Measurements from ENCODE around the gene MT3. TPM values are rescaled to one million over a fixed set of nuclear protein-coding genes. Genes with fewer than 3 reads are reported as not detected.

MT3 gene
- total and polyA plus RNA-seq, 9 of the 15 experiments (the other 6 are each of a cell fraction or from before 2014, with no cell fraction given): not detected

DNA sequence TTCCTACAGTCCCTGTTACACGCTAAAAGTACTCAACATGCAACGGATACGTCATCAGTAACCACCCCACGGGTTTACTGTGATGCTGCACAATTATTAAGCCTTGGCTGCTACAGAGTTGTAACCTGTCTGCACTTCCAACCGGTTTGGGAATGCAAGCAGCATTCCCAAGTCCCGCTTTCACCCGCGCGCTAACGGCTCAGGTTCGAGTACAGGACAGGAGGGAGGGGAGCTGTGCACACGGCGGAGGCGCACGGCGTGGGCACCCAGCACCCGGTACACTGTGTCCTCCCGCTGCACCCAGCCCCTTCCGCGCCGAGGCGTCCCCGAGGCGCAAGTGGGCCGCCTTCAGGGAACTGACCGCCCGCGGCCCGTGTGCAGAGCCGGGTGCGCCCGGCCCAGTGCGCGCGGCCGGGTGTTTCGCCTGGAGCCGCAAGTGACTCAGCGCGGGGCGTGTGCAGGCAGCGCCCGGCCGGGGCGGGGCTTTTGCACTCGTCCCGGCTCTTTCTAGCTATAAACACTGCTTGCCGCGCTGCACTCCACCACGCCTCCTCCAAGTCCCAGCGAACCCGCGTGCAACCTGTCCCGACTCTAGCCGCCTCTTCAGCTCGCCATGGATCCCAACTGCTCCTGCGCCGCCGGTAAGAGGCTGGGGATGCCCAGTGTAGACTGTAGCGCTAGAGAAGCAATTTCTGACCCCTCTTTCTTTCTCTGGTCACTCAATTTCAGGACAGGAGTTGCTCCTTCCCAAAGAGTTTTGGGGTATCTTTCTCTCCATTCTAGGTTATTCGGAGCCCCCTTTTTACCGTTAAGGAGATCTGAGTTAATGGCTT, 18.9 kb downstream of the MT3 start, which contains the start of gene MT2A (continued):
- TF ChIP-seq GTF2E2 (tag; IDR thresholded peaks at IDR 0.05) (no peak), NFXL1 (CRISPR knock-in tag; IDR thresholded peaks at IDR 0.05) (no peak), BRD4 (IDR thresholded peaks at IDR 0.05) (no peak; the same call in 1 of the 2 replicates), ZNF121 (CRISPR knock-in tag; conservative IDR thresholded peaks at IDR 0.05) (no peak), ZNF232 (CRISPR knock-in tag; IDR thresholded peaks at IDR 0.05) (no peak), SNIP1 (IDR thresholded peaks at IDR 0.05; ENCODE audit: low read depth) (no peak), MEIS2 (IDR thresholded peaks at IDR 0.05; ENCODE audit: partially characterized antibody) (no peak), FOXJ3 (CRISPR knock-in tag; IDR thresholded peaks at IDR 0.05) (no peak), CHD2 (IDR thresholded peaks at IDR 0.05; ENCODE audit: low read depth, low read length) (no peak), KDM1A (IDR thresholded peaks at IDR 0.05) (peak in 1 of 2 experiments; percentile 94; a peak in 2 of 4 replicates), ZNF239 (CRISPR knock-in tag; IDR thresholded peaks at IDR 0.05) (no peak), TGIF2 (CRISPR knock-in tag; IDR thresholded peaks at IDR 0.05) (no peak), ZNF133 (CRISPR knock-in tag; IDR thresholded peaks at IDR 0.05) (no peak), MCM7 (IDR thresholded peaks at IDR 0.05) (no peak), ZSCAN32 (CRISPR knock-in tag; IDR thresholded peaks at IDR 0.05) (no peak), SRF (CRISPR knock-in tag; IDR thresholded peaks at IDR 0.05) (no peak), MYNN (IDR thresholded peaks at IDR 0.05) (no peak), MYNN (CRISPR knock-in tag; IDR thresholded peaks at IDR 0.05) (no peak)
- TF ChIP-seq, protein P1, sequence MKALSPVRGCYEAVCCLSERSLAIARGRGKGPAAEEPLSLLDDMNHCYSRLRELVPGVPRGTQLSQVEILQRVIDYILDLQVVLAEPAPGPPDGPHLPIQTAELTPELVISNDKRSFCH (CRISPR knock-in tag; IDR thresholded peaks at IDR 0.05): no peak
- TF ChIP-seq, protein P1 (tag; IDR thresholded peaks at IDR 0.05): peak; percentile 55; the same call in 1 of the 2 replicates
- TF ChIP-seq, protein P2, sequence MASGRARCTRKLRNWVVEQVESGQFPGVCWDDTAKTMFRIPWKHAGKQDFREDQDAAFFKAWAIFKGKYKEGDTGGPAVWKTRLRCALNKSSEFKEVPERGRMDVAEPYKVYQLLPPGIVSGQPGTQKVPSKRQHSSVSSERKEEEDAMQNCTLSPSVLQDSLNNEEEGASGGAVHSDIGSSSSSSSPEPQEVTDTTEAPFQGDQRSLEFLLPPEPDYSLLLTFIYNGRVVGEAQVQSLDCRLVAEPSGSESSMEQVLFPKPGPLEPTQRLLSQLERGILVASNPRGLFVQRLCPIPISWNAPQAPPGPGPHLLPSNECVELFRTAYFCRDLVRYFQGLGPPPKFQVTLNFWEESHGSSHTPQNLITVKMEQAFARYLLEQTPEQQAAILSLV (tag; IDR thresholded peaks at IDR 0.05): no peak
- TF ChIP-seq, protein P3, sequence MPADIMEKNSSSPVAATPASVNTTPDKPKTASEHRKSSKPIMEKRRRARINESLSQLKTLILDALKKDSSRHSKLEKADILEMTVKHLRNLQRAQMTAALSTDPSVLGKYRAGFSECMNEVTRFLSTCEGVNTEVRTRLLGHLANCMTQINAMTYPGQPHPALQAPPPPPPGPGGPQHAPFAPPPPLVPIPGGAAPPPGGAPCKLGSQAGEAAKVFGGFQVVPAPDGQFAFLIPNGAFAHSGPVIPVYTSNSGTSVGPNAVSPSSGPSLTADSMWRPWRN (IDR thresholded peaks at IDR 0.05; ENCODE audit: low read depth): no peak
- TF ChIP-seq, protein P4, sequence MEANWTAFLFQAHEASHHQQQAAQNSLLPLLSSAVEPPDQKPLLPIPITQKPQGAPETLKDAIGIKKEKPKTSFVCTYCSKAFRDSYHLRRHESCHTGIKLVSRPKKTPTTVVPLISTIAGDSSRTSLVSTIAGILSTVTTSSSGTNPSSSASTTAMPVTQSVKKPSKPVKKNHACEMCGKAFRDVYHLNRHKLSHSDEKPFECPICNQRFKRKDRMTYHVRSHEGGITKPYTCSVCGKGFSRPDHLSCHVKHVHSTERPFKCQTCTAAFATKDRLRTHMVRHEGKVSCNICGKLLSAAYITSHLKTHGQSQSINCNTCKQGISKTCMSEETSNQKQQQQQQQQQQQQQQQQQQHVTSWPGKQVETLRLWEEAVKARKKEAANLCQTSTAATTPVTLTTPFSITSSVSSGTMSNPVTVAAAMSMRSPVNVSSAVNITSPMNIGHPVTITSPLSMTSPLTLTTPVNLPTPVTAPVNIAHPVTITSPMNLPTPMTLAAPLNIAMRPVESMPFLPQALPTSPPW (CRISPR knock-in tag; IDR thresholded peaks at IDR 0.05): peak; percentile 58
- TF ChIP-seq, protein P5, sequence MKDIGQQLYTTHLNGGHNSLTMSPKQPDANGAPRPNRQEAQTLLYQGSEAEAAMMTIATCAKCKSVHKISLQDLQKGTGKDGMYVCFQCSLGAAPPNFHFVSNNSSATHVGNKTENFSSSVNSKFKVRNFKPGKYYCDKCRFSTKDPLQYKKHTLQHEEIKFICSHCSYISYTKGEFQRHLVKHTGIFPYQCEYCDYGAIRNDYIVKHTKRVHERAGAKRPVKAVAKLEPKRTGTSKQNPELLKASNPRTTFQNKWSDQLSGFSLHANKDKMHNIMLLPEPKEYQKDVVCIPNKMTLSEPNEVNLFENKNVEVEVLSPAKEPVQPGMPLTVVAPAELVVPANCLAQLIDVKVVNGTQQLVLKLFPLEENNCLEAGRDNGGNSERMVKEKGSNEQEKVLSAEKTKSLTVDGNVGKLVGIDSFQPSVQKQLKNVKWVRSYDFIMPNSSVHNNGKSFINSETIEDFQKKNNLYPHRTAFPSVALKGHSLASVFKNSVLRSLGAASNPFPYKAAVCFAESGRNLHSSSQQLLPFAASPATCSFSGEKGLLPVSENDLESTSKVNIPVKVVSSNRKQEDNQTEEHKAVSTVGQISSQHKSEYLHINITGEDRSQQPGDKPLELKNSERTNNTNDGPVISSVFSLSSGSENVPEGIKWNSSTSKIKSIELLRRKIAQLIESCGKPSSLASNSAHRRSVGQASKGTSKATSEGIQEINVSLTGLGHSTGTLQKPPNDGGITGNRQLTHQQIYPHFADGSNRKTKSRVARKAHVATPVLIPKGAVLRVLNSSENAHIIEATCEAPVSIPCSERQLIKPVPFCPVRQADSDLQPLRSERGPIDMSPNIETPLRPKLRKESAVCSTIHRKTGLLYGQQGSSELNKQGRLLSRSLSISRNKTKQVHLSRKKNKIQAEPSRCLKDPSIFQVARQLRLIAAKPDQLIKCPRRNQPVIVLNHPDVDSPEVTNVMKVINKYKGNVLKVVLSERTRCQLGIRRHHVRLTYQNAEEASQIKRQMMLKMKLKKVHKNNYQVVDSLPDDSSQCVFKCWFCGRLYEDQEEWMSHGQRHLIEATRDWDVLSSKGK (CRISPR knock-in tag; IDR thresholded peaks at IDR 0.05): no peak
